ENCODE results near the gene RBM19.

Gene RBM19

GRCh38 chr12:113855998-113856397 lies 110.1 kb downstream of the RBM19 start:
- DNase-seq (ENCODE audit: low read depth, low spot score): no peak

GRCh38 chr12:113854385-113855142 lies 111.6 kb downstream of the RBM19 start:
- DNase-seq (ENCODE audit: low read depth, low spot score): no peak

- DNase-seq (ENCODE audit: low read depth, low spot score): no peak
These were observed 112.6 kb downstream of the RBM19 start for GRCh38 chr12:113853491-113853890.

GRCh38 chr12:113852695-113853490 lies 113.2 kb downstream of the RBM19 start:
- DNase-seq (ENCODE audit: low read depth, low spot score): peak; percentile 85

GRCh38 chr12:113852264-113852663 lies 113.9 kb downstream of the RBM19 start:
- no peak for DNase-seq (ENCODE audit: low read depth, low spot score)

- peak; percentile 68 for DNase-seq (ENCODE audit: low read depth, low spot score)
These were observed 115.6 kb downstream of the RBM19 start for GRCh38 chr12:113850309-113851056.

GRCh38 chr12:113847856-113848255 lies 118.3 kb downstream of the RBM19 start:
- DNase-seq (ENCODE audit: low read depth, low spot score): no peak

- no peak for DNase-seq (ENCODE audit: low read depth, low spot score)
These were observed 119.0 kb downstream of the RBM19 start for GRCh38 chr12:113846883-113847755.

GRCh38 chr12:113845900-113846674 lies 120.0 kb downstream of the RBM19 start:
- DNase-seq (ENCODE audit: low read depth, low spot score): no peak

- DNase-seq (ENCODE audit: low read depth, low spot score): peak; percentile 56
These were observed 121.5 kb downstream of the RBM19 start for GRCh38 chr12:113844495-113845210.

- DNase-seq (ENCODE audit: low read depth, low spot score): no peak
These were observed 123.4 kb downstream of the RBM19 start for GRCh38 chr12:113842699-113843098.

- DNase-seq (ENCODE audit: low read depth, low spot score): no peak
These were observed 124.3 kb downstream of the RBM19 start for GRCh38 chr12:113841786-113842185.

GRCh38 chr12:113840401-113841042 lies 125.6 kb downstream of the RBM19 start:
- no peak for DNase-seq (ENCODE audit: low read depth, low spot score)

- no peak for DNase-seq (ENCODE audit: low read depth, low spot score)
These were observed 127.2 kb downstream of the RBM19 start for GRCh38 chr12:113838896-113839295.

- DNase-seq (ENCODE audit: low read depth, low spot score): no peak
These were observed 128.4 kb downstream of the RBM19 start for GRCh38 chr12:113837528-113838296.

- no peak for DNase-seq (ENCODE audit: low read depth, low spot score)
These were observed 129.0 kb downstream of the RBM19 start for GRCh38 chr12:113837084-113837483.

- DNase-seq (ENCODE audit: low read depth, low spot score): no peak
These were observed 130.2 kb downstream of the RBM19 start for GRCh38 chr12:113835896-113836295.

- no peak for DNase-seq (ENCODE audit: low read depth, low spot score)
These were observed 130.7 kb downstream of the RBM19 start for GRCh38 chr12:113835433-113835832.

- DNase-seq (ENCODE audit: low read depth, low spot score): no peak
These were observed 132.7 kb downstream of the RBM19 start for GRCh38 chr12:113833422-113833821.
